Left renal cortex interstitium (tissue), 4 donors: ENCODE measurements around the gene LMNA. TPM values are rescaled to one million over a fixed set of nuclear protein-coding genes. Genes with fewer than 3 reads are reported as not detected.

Source experiments
- DNase-seq, 4 donors: peaks; one replicate each; pipeline ENCODE4 v3.0.0-alpha.2; 2013; ENCODE audit warnings: low read depth in 4 of 4, low spot score in 2 of 4, missing footprints in 1 of 4
- polyA plus RNA-seq, 4 donors: library from polyadenylated mRNA; unstranded; fragments of 120-200 nt; gene quantifications; one replicate each; pipeline ENCODE4 v1.2.1, GENCODE V29; 2013; ENCODE audit not compliant: insufficient read length in 4 of 4

Gene LMNA
- polyA plus RNA-seq, 4 donors, result 81.2 to 114 (median 104) TPM

- DNase-seq, result no peak
Measured at GRCh38 chr1:156081180-156081916, 33.2 kb upstream of the LMNA start.

DNA sequence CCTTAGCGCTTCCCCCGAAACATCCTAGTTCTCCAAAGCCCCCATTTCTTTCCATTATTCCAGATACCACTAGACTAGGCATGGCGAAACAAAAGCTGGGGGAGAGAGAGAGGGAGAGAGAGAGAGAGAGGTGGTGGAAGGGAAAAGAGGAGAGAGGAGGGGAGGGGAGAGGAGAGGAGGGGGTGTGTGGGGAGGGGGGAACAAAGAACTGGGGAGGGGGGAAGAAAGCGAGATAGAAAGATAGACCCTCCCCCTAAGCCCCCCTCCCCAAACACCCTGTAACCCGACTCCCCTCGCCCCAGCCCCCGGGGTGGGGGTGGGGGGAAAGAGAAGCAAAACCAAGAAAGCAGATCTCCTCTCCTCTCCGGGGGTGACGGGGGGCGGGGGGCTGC lies 32.6 kb upstream of the LMNA start:
- DNase-seq, result no peak

DNA sequence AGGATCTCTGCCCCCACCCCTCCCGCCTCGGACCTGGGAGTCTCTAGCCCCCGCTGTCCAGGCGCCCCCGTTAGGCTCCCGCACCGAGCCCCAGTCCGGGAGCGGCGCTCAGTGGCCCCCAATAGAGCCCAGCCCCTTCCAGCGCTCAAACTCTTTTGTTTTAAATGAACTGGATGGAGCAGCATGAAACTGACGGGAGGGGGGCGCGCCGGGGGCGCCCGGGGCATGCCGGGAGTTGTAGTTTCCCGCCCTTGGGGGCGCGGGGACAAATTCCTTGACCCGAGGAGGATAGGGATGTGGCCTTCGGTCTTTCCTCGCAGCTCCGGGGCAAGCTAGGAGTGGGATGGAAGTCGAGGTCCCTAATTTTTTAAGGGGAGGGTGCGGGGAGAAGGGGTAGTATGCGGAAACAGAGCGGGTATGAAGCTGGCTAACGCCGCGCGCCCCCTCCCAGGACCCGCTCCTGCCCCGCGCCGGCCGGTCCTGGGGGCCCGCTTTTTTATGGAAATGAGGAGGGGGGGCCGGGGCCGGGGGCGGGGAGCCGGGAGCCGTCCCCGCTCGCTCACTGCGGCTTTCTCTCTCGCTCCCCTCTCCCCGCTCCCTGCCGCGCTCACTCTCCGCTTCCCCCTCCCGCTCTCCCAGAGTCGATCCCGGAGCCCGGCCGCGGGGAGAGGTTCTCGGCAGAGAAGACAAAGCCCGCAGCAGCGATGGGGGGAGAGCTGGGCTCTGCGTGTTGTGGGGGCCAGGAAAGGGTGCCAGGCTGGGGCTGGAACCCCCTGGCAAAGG lies 32.0 kb upstream of the LMNA start, which contains the start of gene MEX3A:
TSS of gene MEX3A (minus strand) at position 157 of the 783 bp plus-strand sequence. CDS start 467 bp downstream, outside the sequence.
- peak in 2 of 4 donors; percentile 84 to 93 for DNase-seq

DNA sequence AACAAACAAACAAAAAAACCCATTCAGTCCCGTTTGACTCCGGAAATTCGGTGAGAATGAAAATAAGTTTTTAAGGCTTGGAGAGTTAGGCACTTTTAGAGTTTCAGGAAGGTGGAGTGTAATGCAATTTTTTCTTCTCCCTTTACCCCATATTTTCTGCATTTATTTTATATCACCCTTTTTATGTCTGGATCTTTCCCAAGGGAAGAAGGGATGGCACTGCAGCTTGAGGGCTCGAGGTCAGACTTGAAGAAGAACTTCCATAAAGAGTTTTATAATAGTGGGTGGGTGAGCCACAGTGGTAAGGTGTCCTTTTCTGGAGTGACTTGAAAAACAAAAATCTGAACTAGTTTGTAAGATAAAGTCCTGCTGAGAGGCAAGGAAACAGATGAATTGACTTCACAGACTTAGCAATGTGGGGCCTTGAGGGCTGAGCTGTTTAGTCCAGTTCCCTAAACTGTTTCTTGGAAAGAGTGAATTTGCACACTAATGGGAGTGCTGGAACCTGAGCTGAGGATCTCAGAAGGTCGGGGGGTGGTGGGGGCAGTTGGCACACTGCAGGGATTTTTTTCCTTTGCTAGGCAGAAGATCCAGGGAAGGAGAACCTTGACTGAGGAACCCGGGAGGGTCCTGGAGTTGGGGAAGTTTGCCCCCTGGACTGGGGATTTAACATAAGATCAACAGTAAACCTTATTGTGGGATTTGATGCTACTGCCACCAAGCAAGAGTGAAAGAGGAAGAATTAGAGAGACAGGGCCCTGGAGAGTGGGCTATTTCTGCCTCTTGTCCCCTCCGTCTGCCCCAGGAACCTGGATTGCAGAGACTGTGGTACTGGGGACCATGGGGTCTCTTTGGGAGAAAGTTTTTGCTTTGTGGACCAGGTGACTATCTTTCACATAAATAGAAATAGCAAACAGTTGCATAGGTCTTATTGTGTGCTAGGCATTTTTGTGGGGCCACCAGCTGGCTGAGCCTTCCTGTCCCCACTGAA lies 30.4 kb upstream of the LMNA start:
- no peak for DNase-seq

DNA sequence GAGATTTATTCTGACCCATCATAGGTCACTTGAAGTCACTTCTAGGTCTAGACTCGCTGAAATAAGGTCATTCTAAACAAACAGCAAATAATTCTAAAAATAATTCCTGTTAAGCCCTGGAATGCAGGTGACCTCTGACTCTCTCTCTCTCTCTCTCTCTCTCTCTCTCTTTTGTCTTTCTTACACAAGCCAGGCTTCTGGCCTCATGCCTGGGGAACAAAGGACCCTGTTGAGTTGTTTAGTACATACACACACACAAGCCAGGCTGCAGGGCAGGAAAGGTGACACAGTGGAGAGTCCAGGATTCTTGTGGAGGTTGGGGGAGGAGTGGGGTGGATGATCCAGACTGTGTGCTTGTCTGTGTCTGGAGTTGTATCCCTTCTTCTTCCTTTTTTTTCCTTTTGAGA lies 28.3 kb upstream of the LMNA start:
- DNase-seq, result no peak

GRCh38 chr1:156089704-156090103 lies 24.8 kb upstream of the LMNA start:
- DNase-seq, result no peak

DNA sequence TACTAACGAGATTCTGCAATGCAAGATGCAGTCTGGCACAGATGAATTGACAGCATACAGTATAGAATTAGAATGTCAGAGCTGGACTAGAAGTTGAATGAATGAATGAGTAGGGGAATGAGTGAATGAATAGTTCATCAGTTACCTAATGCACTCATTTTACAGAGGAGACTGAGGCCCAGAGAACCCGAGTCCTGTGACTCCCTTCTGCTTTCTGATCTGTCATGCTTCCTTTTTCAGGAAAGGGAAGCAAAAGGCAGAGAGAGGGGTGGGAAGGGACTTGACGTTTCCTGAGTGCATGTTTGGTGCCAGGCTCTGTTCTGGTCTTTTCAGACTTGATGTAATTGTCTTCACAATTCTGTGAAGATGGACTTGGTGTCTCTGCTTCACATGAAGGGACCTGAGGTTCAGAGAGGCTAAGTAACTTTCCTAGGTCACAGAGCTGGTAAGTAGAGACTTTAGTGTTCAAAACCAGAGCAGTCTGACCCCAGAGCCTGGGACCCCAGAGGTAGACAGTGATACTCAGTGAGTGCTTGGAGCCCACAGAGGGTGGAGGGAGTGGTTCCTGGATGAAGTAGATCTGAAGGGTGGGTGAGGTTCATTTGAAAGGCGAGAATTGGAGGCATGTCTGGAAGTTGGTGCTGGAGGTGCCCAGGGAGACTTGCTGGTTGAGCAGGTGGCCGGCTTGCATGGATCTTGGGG lies 24.2 kb upstream of the LMNA start:
- no peak for DNase-seq

DNA sequence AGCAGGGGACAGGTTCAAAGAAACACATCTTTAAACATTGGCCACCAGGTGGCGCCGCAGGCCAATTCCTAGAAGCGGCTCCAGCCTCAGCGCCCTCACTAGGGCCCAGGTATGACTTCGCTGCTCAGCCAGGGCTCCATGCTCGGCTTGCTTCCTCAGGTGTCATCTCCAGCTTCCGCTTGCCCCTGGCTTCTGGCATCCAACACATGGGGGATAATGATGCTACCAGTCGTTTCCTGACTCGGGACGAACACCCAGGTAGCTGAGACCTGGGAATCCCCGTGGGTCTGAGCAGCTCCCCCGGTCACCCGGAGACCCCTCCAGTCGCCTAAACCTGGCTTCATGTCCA lies 23.7 kb upstream of the LMNA start:
- DNase-seq, result no peak

- DNase-seq, result no peak
Measured at GRCh38 chr1:156091610-156092009, 22.9 kb upstream of the LMNA start.

- no peak for DNase-seq
Measured at GRCh38 chr1:156095906-156096508, 18.5 kb upstream of the LMNA start.

GRCh38 chr1:156096640-156097391 lies 17.7 kb upstream of the LMNA start:
- no peak for DNase-seq

- DNase-seq, result no peak
Measured at GRCh38 chr1:156097499-156098178, 16.9 kb upstream of the LMNA start.

- DNase-seq, result no peak
Measured at GRCh38 chr1:156098784-156099183, 15.7 kb upstream of the LMNA start.

DNA sequence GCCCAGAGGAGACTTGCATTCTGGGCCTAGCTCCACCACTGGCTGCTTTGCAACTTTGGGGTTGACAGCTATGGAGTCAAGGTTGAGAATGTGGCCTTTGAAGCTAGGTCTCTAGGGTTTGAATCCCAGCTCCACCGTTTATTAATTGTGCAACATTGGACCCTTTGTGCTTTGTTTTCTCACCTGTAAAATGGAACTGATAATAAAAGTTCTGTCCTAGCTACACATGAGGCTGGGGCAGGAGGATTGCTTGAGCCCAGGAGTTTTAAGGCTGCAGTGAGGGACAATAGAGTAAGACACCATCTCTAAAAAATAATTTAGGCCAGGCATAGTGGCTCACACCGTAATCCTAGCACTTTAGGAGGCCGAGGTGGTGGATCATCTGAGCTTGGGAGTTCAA lies 15.2 kb upstream of the LMNA start:
- DNase-seq, result no peak

- no peak for DNase-seq
Measured at GRCh38 chr1:156100205-156100995, 14.1 kb upstream of the LMNA start.

GRCh38 chr1:156101880-156102279 lies 12.6 kb upstream of the LMNA start:
- DNase-seq, result no peak

- no peak for DNase-seq
Measured at GRCh38 chr1:156102633-156103511, 11.6 kb upstream of the LMNA start.
